A673 (cell line): ENCODE data around the gene GPR152. TPM values are rescaled to one million over a fixed set of nuclear protein-coding genes. Genes with fewer than 3 reads are reported as not detected.
"Not testable (repeated sequence)": the region's sequence is repeated elsewhere in the genome, so short reads cannot be mapped to it uniquely, and the experiment has no call there.

Source experiments
- BruUV-seq: library from RNA; stranded (reverse); fragments of 400-500 nt; replicated peaks from 2 replicates; lab custom pipeline; 2021; lab: Mats Ljungman, UMichigan
- CTCF ChIA-PET: fragments of 300-600 bp; sonication (Branson Sonifier 250); formaldehyde crosslinking; loops from one replicate; lab custom pipeline; 2022; ENCODE audit warnings: antibody characterized with exemption; lab: Charles Lee
- POLR2A ChIA-PET: fragments of 300-600 bp; sonication (Branson Sonifier 250); formaldehyde crosslinking; loops from one replicate; lab custom pipeline; 2022; ENCODE audit warnings: antibody characterized with exemption; ENCODE audit not compliant: low non-redundant PET; lab: Charles Lee
- DNase-seq: peaks from one replicate; pipeline ENCODE4 v3.0.0-alpha.2; 2015; ENCODE audit warnings: low spot score
- H3K27ac ChIP-seq: fragments of 200-600 bp; sonication (generic); 2 replicates; pipeline ENCODE4 v1.5.1; 2016; ENCODE audit warnings: mixed run types, low read depth, mild to moderate bottlenecking, mixed read lengths, antibody characterized with exemption, low read length; ENCODE audit not compliant: poor library complexity, severe bottlenecking
- H3K27me3 ChIP-seq: fragments of 200-600 bp; sonication (generic); replicated peaks from 2 replicates; pipeline ENCODE4 v1.6.1; 2017; ENCODE audit warnings: mixed run types, low read depth, mild to moderate bottlenecking, mixed read lengths, antibody characterized with exemption, low read length; ENCODE audit not compliant: insufficient read depth, poor library complexity
- H3K36me3 ChIP-seq: fragments of 200-600 bp; sonication (generic); 2 replicates; pipeline ENCODE4 v1.6.1; 2016; ENCODE audit warnings: mixed run types, mild to moderate bottlenecking, mixed read lengths, antibody characterized with exemption, low read length; ENCODE audit not compliant: insufficient read depth, poor library complexity, severe bottlenecking
- H3K4me1 ChIP-seq: fragments of 200-600 bp; sonication (generic); 2 replicates; pipeline ENCODE4 v1.6.1; 2017; ENCODE audit warnings: mixed run types, mild to moderate bottlenecking, mixed read lengths, antibody characterized with exemption, low read length; ENCODE audit not compliant: insufficient read depth, poor library complexity, severe bottlenecking
- H3K4me3 ChIP-seq: fragments of 200-600 bp; sonication (generic); 2 replicates; pipeline ENCODE4 v1.5.1; 2016; ENCODE audit warnings: low read depth, mixed run types, mild to moderate bottlenecking, mixed read lengths, low read length; ENCODE audit not compliant: poor library complexity, severe bottlenecking
- H3K9me3 ChIP-seq: fragments of 200-600 bp; sonication (generic); 2 replicates; pipeline ENCODE4 v1.6.1; 2016; ENCODE audit warnings: mixed run types, low read depth, mild to moderate bottlenecking, mixed read lengths, antibody characterized with exemption, low read length; ENCODE audit not compliant: poor library complexity, severe bottlenecking
- EZH2 ChIP-seq: fragments of 200-600 bp; sonication (generic); IDR thresholded peaks from 2 replicates; pipeline ENCODE4 v1.6.1; 2017; ENCODE audit warnings: borderline replicate concordance, low read depth, mild to moderate bottlenecking, mixed read lengths, antibody characterized with exemption, low read length; ENCODE audit not compliant: poor library complexity, severe bottlenecking
- intact Hi-C: fragments of 100-400 bp; cut with micrococcal nuclease; formaldehyde crosslinking; loops from one replicate; pipeline ENCODE4 v1.10.0; 2022; ENCODE audit not compliant: unreplicated experiment
- total RNA-seq: library from RNA; stranded (reverse); gene quantifications from 2 replicates; pipeline ENCODE4 v1.2.3, GENCODE V29; 2021
- TF ChIP-seq, protein P1 (sequence below): fragments of 300-800, 200-600 bp; sonication (generic); conservative IDR thresholded peaks from 2 replicates; pipeline ENCODE4 v1.5.1; 2017; ENCODE audit warnings: low read depth, mild to moderate bottlenecking, antibody characterized with exemption, low read length, moderate library complexity, mixed read lengths

The GPR152 gene
- total RNA-seq, 1 experiment from 2014 or later, result not detected

GRCh38 chr11:67486481-67487195 is 34.1 kb upstream of the GPR152 start:
- Histone ChIP-seq H3K27me3 (no peaks in the 10 kb centered on the region), H3K36me3 (peaks cover 13% of the 10 kb centered on the region), H3K4me1 (peaks cover 9% of the 10 kb centered on the region), H3K4me3 (no peak overlapping the region), H3K9me3 (no peaks in the 10 kb centered on the region), H3K27ac (no peak overlapping the region)
- CTCF ChIA-PET, result interaction anchor here (0.5 kb wide), 1 partner anchor 26 kb away, joined by 4 read pairs; no protein-coding TSS in a partner anchor
- POLR2A ChIA-PET, result no interaction called here
- no TSS peak for BruUV-seq
- intact Hi-C loops, result no loop called here
- no peak for DNase-seq
- TF ChIP-seq, protein P1, sequence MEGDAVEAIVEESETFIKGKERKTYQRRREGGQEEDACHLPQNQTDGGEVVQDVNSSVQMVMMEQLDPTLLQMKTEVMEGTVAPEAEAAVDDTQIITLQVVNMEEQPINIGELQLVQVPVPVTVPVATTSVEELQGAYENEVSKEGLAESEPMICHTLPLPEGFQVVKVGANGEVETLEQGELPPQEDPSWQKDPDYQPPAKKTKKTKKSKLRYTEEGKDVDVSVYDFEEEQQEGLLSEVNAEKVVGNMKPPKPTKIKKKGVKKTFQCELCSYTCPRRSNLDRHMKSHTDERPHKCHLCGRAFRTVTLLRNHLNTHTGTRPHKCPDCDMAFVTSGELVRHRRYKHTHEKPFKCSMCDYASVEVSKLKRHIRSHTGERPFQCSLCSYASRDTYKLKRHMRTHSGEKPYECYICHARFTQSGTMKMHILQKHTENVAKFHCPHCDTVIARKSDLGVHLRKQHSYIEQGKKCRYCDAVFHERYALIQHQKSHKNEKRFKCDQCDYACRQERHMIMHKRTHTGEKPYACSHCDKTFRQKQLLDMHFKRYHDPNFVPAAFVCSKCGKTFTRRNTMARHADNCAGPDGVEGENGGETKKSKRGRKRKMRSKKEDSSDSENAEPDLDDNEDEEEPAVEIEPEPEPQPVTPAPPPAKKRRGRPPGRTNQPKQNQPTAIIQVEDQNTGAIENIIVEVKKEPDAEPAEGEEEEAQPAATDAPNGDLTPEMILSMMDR, result no peak
- no peak for TF ChIP-seq EZH2

GRCh38 chr11:67485873-67486361 is 33.4 kb upstream of the GPR152 start:
- H3K36me3 ChIP-seq, H3K4me1 ChIP-seq, DNase-seq, H3K9me3 ChIP-seq, H3K4me3 ChIP-seq, H3K27ac ChIP-seq, H3K27me3 ChIP-seq, intact Hi-C loops, POLR2A ChIA-PET, CTCF ChIA-PET, BruUV-seq: not testable (repeated sequence)

- POLR2A ChIA-PET, result no interaction called here
Measured at GRCh38 chr11:67484847-67485311, 32.4 kb upstream of the GPR152 start.

More at GRCh38 chr11:67484847-67485311, 32.4 kb upstream of the GPR152 start:
- H3K27ac ChIP-seq, result no peak overlapping the region
- H3K4me3 ChIP-seq, result no peak overlapping the region
- intact Hi-C loops, result no loop called here
- BruUV-seq, result no TSS peak
- no peak for DNase-seq
- no peaks in the 10 kb centered on the region for H3K9me3 ChIP-seq
- H3K4me1 ChIP-seq, result peaks cover 9% of the 10 kb centered on the region
- TF ChIP-seq, protein P1, result no peak
- no peak for TF ChIP-seq EZH2
- CTCF ChIA-PET, result no interaction called here
- H3K36me3 ChIP-seq, result peaks cover 5% of the 10 kb centered on the region
- H3K27me3 ChIP-seq, result no peaks in the 10 kb centered on the region
